ENCODE measurements around the gene SAFB2. TPM values are rescaled to one million over a fixed set of nuclear protein-coding genes. Genes with fewer than 3 reads are reported as not detected.
"Not testable (repeated sequence)": the region's sequence is repeated elsewhere in the genome, so short reads cannot be mapped to it uniquely, and the experiment has no call there.

Gene SAFB2
- total and polyA plus RNA-seq, 7 donors, result 22.2 to 80.0 (median 35.1) TPM

DNA sequence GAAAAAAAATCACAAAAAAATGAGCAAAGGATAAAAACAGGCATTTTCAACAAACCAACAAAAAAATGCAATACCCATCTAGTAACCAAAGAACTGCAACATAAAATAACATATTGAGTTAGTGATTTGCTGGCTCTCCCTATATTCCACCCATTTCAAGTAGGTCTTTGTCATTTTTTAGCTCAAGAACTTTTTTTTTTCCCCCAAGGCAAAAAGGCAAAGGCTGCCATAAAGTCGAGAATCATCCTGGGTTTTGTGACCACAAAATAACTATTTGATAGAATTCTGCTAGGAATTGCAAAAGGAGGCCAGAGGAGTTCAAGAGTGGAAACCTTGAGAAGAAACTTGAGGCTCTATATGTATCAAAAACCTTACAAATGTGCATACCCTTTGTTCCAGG lies 5.5 kb downstream of the SAFB2 start:
- Histone ChIP-seq H3K4me3 (no peak overlapping the region), H3K36me3 (peaks cover 45 to 85% (median 52%) of the 10 kb centered on the region in 4 donors), H3K9me3 (no peaks in the 10 kb centered on the region), H3K27ac (no peak overlapping the region), H3K27me3 (no peaks in the 10 kb centered on the region), H3K4me1 (peaks cover 0 to 44% (median 33%) of the 10 kb centered on the region in 4 donors)
- TF ChIP-seq POLR2A (IDR thresholded peaks at IDR 0.05) (no peak), EP300 (IDR thresholded peaks at IDR 0.05) (no peak), POLR2AphosphoS5 (IDR thresholded peaks at IDR 0.05) (no peak)
- TF ChIP-seq, protein P1, sequence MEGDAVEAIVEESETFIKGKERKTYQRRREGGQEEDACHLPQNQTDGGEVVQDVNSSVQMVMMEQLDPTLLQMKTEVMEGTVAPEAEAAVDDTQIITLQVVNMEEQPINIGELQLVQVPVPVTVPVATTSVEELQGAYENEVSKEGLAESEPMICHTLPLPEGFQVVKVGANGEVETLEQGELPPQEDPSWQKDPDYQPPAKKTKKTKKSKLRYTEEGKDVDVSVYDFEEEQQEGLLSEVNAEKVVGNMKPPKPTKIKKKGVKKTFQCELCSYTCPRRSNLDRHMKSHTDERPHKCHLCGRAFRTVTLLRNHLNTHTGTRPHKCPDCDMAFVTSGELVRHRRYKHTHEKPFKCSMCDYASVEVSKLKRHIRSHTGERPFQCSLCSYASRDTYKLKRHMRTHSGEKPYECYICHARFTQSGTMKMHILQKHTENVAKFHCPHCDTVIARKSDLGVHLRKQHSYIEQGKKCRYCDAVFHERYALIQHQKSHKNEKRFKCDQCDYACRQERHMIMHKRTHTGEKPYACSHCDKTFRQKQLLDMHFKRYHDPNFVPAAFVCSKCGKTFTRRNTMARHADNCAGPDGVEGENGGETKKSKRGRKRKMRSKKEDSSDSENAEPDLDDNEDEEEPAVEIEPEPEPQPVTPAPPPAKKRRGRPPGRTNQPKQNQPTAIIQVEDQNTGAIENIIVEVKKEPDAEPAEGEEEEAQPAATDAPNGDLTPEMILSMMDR (IDR thresholded peaks at IDR 0.05), result no peak
- WGBS, 2 donors, result 80 to 83% methylated on average over 1 of the region's 1 CpG
- intact Hi-C loops (cut with DNase I), result no loop called here
- no peak for DNase-seq

- no peak for DNase-seq
- no peak overlapping the region for H3K4me3 ChIP-seq
- no peaks in the 10 kb centered on the region for H3K27me3 ChIP-seq
- H3K9me3 ChIP-seq, result no peaks in the 10 kb centered on the region
- H3K27ac ChIP-seq, result no peak overlapping the region
- 94 to 96% methylated on average over 17 of the region's 17 CpGs for WGBS, 2 donors
- H3K36me3 ChIP-seq, result peaks cover 50 to 88% (median 57%) of the 10 kb centered on the region in 4 donors
- intact Hi-C loops (cut with DNase I), result no loop called here
- H3K4me1 ChIP-seq, result peaks cover 0 to 32% (median 25%) of the 10 kb centered on the region in 4 donors
- no peak for TF ChIP-seq POLR2AphosphoS5 (IDR thresholded peaks at IDR 0.05)
- no peak for TF ChIP-seq POLR2A (IDR thresholded peaks at IDR 0.05)
- TF ChIP-seq, protein P1 (IDR thresholded peaks at IDR 0.05), result no peak
- no peak for TF ChIP-seq EP300 (IDR thresholded peaks at IDR 0.05)
Measured at GRCh38 chr19:5615756-5616327, 6.7 kb downstream of the SAFB2 start.

DNA sequence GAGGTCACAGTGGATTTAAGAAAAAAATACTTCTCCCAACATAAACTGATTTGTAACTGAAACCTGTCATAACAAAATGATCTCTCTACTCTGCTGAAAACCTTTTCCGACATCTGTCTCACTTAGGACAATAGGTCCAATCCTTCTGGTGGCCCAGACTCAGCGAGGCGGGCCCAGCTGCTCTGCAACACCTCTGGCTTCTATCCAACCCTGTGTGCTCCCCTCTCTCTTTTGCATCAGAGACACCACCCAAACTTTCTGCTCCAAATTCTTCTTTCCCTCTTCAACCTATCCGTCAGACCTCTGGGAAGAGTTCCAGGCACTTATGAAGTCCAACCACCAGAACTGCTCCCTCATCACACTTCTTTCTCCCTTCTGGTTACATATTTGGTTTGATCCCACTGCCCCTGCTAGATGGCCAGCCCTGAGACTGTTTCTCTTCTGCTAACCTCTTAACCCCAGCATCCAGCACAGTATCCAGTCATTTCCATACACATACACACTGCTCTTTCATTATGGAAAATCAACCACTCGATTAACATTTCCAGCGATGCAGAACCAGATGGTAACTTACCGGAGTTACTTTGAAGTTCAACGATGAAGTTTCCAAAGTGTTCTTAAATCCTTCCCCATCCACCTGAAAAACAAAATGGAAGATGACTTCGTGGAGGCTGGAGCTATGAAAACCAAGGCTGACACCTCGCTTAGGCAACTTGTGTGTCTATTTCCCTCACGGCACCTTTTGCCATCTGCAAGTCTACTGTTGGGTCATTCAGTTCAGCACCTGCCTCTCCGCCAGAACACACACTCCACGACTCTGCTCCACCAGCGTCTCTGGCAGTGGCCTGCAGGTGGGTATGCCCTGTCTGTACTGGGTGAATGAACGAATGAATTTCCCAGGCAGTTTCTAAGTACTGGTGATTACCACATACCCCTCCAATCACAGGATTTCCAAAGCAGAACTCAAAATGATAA lies 9.4 kb downstream of the SAFB2 start:
- TF ChIP-seq EP300 (IDR thresholded peaks at IDR 0.05) (no peak), POLR2AphosphoS5 (IDR thresholded peaks at IDR 0.05) (no peak)
- TF ChIP-seq, protein P1 (IDR thresholded peaks at IDR 0.05), result no peak
- intact Hi-C loops (cut with DNase I), result no loop called here
- Histone ChIP-seq H3K4me1 (peaks cover 0 to 7% (median under 1%) of the 10 kb centered on the region in 4 donors), H3K4me3 (no peak overlapping the region), H3K27ac (no peak overlapping the region), H3K27me3 (no peaks in the 10 kb centered on the region), H3K9me3 (no peaks in the 10 kb centered on the region), H3K36me3 (peaks cover 53 to 90% (median 72%) of the 10 kb centered on the region in 4 donors)
- DNase-seq, result peak; percentile 53
- 94 to 96% methylated on average over 15 of the region's 15 CpGs for WGBS, 2 donors

GRCh38 chr19:5609881-5610448 lies 12.6 kb downstream of the SAFB2 start:
- no peak overlapping the region for H3K4me3 ChIP-seq
- DNase-seq, result peak; percentile 61
- H3K36me3 ChIP-seq, result peaks cover 52 to 92% (median 81%) of the 10 kb centered on the region in 4 donors
- no peak overlapping the region for H3K27ac ChIP-seq
- WGBS, 2 donors, result 95 to 96% methylated on average over 16 of the region's 16 CpGs
- H3K4me1 ChIP-seq, result no peaks in the 10 kb centered on the region
- H3K9me3 ChIP-seq, result no peaks in the 10 kb centered on the region
- TF ChIP-seq POLR2AphosphoS5 (IDR thresholded peaks at IDR 0.05) (no peak), POLR2A (IDR thresholded peaks at IDR 0.05) (no peak), EP300 (IDR thresholded peaks at IDR 0.05) (no peak)
- TF ChIP-seq, protein P1 (IDR thresholded peaks at IDR 0.05), result no peak
- H3K27me3 ChIP-seq, result no peaks in the 10 kb centered on the region
- intact Hi-C loops (cut with DNase I), result no loop called here

- H3K36me3 ChIP-seq, result peaks cover 41 to 92% (median 81%) of the 10 kb centered on the region in 4 donors
Measured at GRCh38 chr19:5608766-5609165, 13.8 kb downstream of the SAFB2 start.

More at GRCh38 chr19:5608766-5609165, 13.8 kb downstream of the SAFB2 start:
- WGBS, 2 donors, result 95 to 96% methylated on average over 9 of the region's 9 CpGs
- DNase-seq; H3K27ac ChIP-seq; intact Hi-C loops (cut with DNase I); H3K27me3 ChIP-seq; H3K9me3 ChIP-seq; H3K4me1 ChIP-seq; H3K4me3 ChIP-seq: not testable (repeated sequence)
